ENCODE measurements around the gene SFXN4. TPM values are rescaled to one million over a fixed set of nuclear protein-coding genes. Genes with fewer than 3 reads are reported as not detected.

The SFXN4 gene
- total RNA-seq, 1 donor from 2014 or later, result 13.2 TPM

GRCh38 chr10:119118231-119118630 lies 47.3 kb downstream of the SFXN4 start:
- no peaks in the 10 kb centered on the region for H3K4me1 ChIP-seq
- no peak overlapping the region for H3K9ac ChIP-seq
- Mint-ChIP-seq H3K4me1 (no peaks in the 10 kb centered on the region), H3K36me3 (peaks cover 23% of the 10 kb centered on the region), H3K27me3 (ENCODE audit: insufficient read depth, low read depth) (peaks cover 3% of the 10 kb centered on the region), H3K4me3 (no peak overlapping the region), H3K9me3 (no peaks in the 10 kb centered on the region), H3K27ac (no peak overlapping the region)
- DNase-seq (ENCODE audit: low spot score), result no peak
- H3K4me3 ChIP-seq, result no peak overlapping the region
- H3K36me3 ChIP-seq, result peaks cover 6% of the 10 kb centered on the region
- H3K4me2 ChIP-seq, result no peak overlapping the region
- TF ChIP-seq EZH2 (IDR thresholded peaks at IDR 0.05) (no peak), EZH2phosphoT487 (IDR thresholded peaks at IDR 0.05) (no peak)
- TF ChIP-seq, protein P1, sequence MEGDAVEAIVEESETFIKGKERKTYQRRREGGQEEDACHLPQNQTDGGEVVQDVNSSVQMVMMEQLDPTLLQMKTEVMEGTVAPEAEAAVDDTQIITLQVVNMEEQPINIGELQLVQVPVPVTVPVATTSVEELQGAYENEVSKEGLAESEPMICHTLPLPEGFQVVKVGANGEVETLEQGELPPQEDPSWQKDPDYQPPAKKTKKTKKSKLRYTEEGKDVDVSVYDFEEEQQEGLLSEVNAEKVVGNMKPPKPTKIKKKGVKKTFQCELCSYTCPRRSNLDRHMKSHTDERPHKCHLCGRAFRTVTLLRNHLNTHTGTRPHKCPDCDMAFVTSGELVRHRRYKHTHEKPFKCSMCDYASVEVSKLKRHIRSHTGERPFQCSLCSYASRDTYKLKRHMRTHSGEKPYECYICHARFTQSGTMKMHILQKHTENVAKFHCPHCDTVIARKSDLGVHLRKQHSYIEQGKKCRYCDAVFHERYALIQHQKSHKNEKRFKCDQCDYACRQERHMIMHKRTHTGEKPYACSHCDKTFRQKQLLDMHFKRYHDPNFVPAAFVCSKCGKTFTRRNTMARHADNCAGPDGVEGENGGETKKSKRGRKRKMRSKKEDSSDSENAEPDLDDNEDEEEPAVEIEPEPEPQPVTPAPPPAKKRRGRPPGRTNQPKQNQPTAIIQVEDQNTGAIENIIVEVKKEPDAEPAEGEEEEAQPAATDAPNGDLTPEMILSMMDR (IDR thresholded peaks at IDR 0.05), result no peak
- no peak overlapping the region for H3K27ac ChIP-seq
- no peaks in the 10 kb centered on the region for H3F3A ChIP-seq (ENCODE audit: low read depth)
- no peaks in the 10 kb centered on the region for H3K27me3 ChIP-seq
- no peak overlapping the region for H2AFZ ChIP-seq (replicated peaks)
- H3K9me3 ChIP-seq (ENCODE audit: low read depth), result no peaks in the 10 kb centered on the region
- no peaks in the 10 kb centered on the region for H3K79me2 ChIP-seq (ENCODE audit: low read depth)
- H4K20me1 ChIP-seq (ENCODE audit: low read depth), result no peaks in the 10 kb centered on the region

GRCh38 chr10:119116326-119116951 lies 49.1 kb downstream of the SFXN4 start:
- H2AFZ ChIP-seq (replicated peaks), result no peak overlapping the region
- H4K20me1 ChIP-seq (ENCODE audit: low read depth), result no peaks in the 10 kb centered on the region
- Mint-ChIP-seq H3K27me3 (ENCODE audit: insufficient read depth, low read depth) (peaks cover 3% of the 10 kb centered on the region), H3K27ac (no peak overlapping the region), H3K9me3 (no peaks in the 10 kb centered on the region), H3K4me3 (no peak overlapping the region), H3K4me1 (no peaks in the 10 kb centered on the region), H3K36me3 (peaks cover 20% of the 10 kb centered on the region)
- no peak for DNase-seq (ENCODE audit: low spot score)
- TF ChIP-seq EZH2 (IDR thresholded peaks at IDR 0.05), result no peak
- TF ChIP-seq EZH2phosphoT487 (IDR thresholded peaks at IDR 0.05), result no peak
- TF ChIP-seq, protein P1 (IDR thresholded peaks at IDR 0.05), result no peak
- no peaks in the 10 kb centered on the region for H3F3A ChIP-seq (ENCODE audit: low read depth)
- H3K36me3 ChIP-seq, result peaks cover 13% of the 10 kb centered on the region
- H3K27me3 ChIP-seq, result no peaks in the 10 kb centered on the region
- no peak overlapping the region for H3K4me3 ChIP-seq
- H3K9me3 ChIP-seq (ENCODE audit: low read depth), result no peaks in the 10 kb centered on the region
- H3K27ac ChIP-seq, result no peak overlapping the region
- H3K4me1 ChIP-seq, result no peaks in the 10 kb centered on the region
- no peak overlapping the region for H3K4me2 ChIP-seq
- no peaks in the 10 kb centered on the region for H3K79me2 ChIP-seq (ENCODE audit: low read depth)
- H3K9ac ChIP-seq, result no peak overlapping the region

DNA sequence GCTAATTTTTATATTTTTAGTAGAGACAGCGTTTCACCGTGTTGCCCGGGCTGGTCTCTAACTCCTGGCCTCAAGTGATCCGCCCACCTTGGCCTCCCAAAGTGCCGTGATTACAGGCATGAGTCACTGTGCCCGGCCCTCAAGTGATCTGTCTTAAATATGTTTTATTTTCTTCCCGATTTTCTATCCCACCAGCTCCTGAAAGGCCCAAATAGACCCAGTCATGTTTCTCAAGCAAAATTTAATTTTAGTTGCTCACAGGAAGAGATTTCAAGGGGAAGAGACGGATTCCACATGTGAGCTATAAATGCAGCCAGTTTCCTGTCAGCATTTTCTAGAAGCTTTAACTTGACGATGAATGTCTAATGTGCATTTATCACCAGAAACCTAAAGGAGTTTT lies 49.6 kb downstream of the SFXN4 start:
- Histone ChIP-seq H3K4me3 (no peak overlapping the region), H2AFZ (replicated peaks) (no peak overlapping the region), H3K4me1 (no peaks in the 10 kb centered on the region), H3K27me3 (no peaks in the 10 kb centered on the region), H3K9ac (no peak overlapping the region), H3F3A (ENCODE audit: low read depth) (no peaks in the 10 kb centered on the region), H3K36me3 (peaks cover 15% of the 10 kb centered on the region), H3K9me3 (ENCODE audit: low read depth) (no peaks in the 10 kb centered on the region), H3K27ac (no peak overlapping the region), H3K79me2 (ENCODE audit: low read depth) (no peaks in the 10 kb centered on the region), H4K20me1 (ENCODE audit: low read depth) (no peaks in the 10 kb centered on the region), H3K4me2 (no peak overlapping the region)
- Mint-ChIP-seq H3K4me1 (no peaks in the 10 kb centered on the region), H3K27me3 (ENCODE audit: insufficient read depth, low read depth) (peaks cover 3% of the 10 kb centered on the region), H3K4me3 (no peak overlapping the region), H3K27ac (no peak overlapping the region), H3K9me3 (no peaks in the 10 kb centered on the region), H3K36me3 (peaks cover 20% of the 10 kb centered on the region)
- DNase-seq (ENCODE audit: low spot score), result no peak
- TF ChIP-seq EZH2phosphoT487 (IDR thresholded peaks at IDR 0.05) (no peak), EZH2 (IDR thresholded peaks at IDR 0.05) (no peak)
- TF ChIP-seq, protein P1 (IDR thresholded peaks at IDR 0.05), result no peak
